Measurements from ENCODE around the gene CD300LG. TPM values are rescaled to one million over a fixed set of nuclear protein-coding genes. Genes with fewer than 3 reads are reported as not detected.
A peak's percentile ranks its signal among the peaks of the same experiment; 100 is the strongest.

The CD300LG gene
- total and polyA plus RNA-seq, 2 donors (not counting 1 experiment from before 2014, with no cell fraction given) = not detected

DNA sequence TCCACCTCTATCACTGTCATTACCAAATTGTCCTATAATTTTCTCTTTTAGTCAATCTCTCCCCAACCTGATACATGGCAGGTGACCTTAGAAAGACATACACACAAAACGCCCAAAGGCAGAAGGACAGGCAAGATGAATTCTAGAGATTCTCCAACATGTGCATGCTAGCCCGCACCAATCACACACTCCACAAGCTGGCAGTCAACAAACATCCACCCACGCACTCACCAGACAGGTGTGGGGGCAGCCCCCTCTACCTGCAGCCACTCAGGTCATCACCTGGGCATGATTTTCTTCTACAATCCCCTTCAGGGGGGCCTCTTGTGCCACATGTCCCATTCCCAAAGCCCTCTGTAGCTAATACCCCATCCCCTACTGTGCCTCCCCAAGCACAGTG is 50.9 kb downstream of the CD300LG start:
- TF ChIP-seq, protein P1, sequence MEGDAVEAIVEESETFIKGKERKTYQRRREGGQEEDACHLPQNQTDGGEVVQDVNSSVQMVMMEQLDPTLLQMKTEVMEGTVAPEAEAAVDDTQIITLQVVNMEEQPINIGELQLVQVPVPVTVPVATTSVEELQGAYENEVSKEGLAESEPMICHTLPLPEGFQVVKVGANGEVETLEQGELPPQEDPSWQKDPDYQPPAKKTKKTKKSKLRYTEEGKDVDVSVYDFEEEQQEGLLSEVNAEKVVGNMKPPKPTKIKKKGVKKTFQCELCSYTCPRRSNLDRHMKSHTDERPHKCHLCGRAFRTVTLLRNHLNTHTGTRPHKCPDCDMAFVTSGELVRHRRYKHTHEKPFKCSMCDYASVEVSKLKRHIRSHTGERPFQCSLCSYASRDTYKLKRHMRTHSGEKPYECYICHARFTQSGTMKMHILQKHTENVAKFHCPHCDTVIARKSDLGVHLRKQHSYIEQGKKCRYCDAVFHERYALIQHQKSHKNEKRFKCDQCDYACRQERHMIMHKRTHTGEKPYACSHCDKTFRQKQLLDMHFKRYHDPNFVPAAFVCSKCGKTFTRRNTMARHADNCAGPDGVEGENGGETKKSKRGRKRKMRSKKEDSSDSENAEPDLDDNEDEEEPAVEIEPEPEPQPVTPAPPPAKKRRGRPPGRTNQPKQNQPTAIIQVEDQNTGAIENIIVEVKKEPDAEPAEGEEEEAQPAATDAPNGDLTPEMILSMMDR (conservative IDR thresholded peaks at IDR 0.05 in 1 of 2, IDR thresholded peaks at IDR 0.05 in 1 of 2; ENCODE audit: low read depth in 1 of 2, low read length in 2 of 2) = no peak
- TF ChIP-seq EZH2 (IDR thresholded peaks at IDR 0.05; ENCODE audit: low read length, missing control alignments) = no peak
- no peak overlapping the region for H2AFZ ChIP-seq (ENCODE audit: low read length)
- no peak overlapping the region for H3K4me2 ChIP-seq (ENCODE audit: extremely low read depth, insufficient read depth, low read length)
- peaks cover 3% of the 10 kb centered on the region for H3K4me1 ChIP-seq (ENCODE audit: control insufficient read depth, extremely low read depth, insufficient read depth, low read length)
- no peaks in the 10 kb centered on the region for H3K36me3 ChIP-seq (ENCODE audit: control insufficient read depth, insufficient read depth, low read length)
- H3K79me2 ChIP-seq (ENCODE audit: control insufficient read depth, insufficient read depth, low read length) = no peaks in the 10 kb centered on the region
- no peak overlapping the region for H3K9ac ChIP-seq (ENCODE audit: insufficient read depth, low read length)
- H4K20me1 ChIP-seq (ENCODE audit: control insufficient read depth, extremely low read depth, insufficient read depth, low read length) = no peaks in the 10 kb centered on the region
- H3K9me3 ChIP-seq (ENCODE audit: control insufficient read depth, insufficient read depth, low read depth, low read length) = no peaks in the 10 kb centered on the region
- H3K27ac ChIP-seq (ENCODE audit: insufficient read depth, low read length) = no peak overlapping the region
- no peak for DNase-seq (ENCODE audit: low read depth in 2 of 2)
- H3K27me3 ChIP-seq (ENCODE audit: control insufficient read depth, insufficient read depth, low read length) = no peaks in the 10 kb centered on the region
- no peak overlapping the region for H3K4me3 ChIP-seq (replicated peaks in 1 of 4; ENCODE audit: control extremely low read depth in 1 of 4, insufficient read depth in 1 of 4, low read depth in 3 of 4, low read length in 4 of 4)

DNA sequence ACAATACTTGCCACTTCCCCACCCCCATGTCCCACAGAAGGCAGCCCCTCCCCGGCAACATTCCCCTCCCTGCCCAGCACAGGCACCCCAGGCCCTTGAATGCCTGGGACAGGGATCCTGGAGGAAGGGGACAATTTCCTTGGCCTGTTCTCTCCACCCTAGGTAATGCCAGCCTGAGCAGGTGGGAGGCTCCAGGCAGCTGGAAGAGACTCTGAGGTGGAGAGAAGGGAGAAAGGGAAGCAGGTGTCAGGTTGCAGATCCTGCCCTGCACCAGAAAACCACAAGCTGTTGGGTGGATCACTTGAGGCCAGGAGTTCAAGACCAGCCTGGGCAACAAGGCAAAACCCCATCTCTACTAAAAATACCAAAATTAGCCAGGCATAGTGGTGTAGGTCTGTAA is 51.5 kb downstream of the CD300LG start:
- no peak for TF ChIP-seq EZH2 (IDR thresholded peaks at IDR 0.05; ENCODE audit: low read length, missing control alignments)
- TF ChIP-seq, protein P1 (conservative IDR thresholded peaks at IDR 0.05 in 1 of 2, IDR thresholded peaks at IDR 0.05 in 1 of 2; ENCODE audit: low read depth in 1 of 2, low read length in 2 of 2) = no peak
- H3K9ac ChIP-seq (ENCODE audit: insufficient read depth, low read length) = no peak overlapping the region
- H2AFZ ChIP-seq (ENCODE audit: low read length) = no peak overlapping the region
- H3K27me3 ChIP-seq (ENCODE audit: control insufficient read depth, insufficient read depth, low read length) = no peaks in the 10 kb centered on the region
- no peak overlapping the region for H3K4me2 ChIP-seq (ENCODE audit: extremely low read depth, insufficient read depth, low read length)
- DNase-seq (ENCODE audit: low read depth in 2 of 2) = no peak
- H3K27ac ChIP-seq (ENCODE audit: insufficient read depth, low read length) = no peak overlapping the region
- H3K4me1 ChIP-seq (ENCODE audit: control insufficient read depth, extremely low read depth, insufficient read depth, low read length) = peaks cover 3% of the 10 kb centered on the region
- H3K9me3 ChIP-seq (ENCODE audit: control insufficient read depth, insufficient read depth, low read depth, low read length) = no peaks in the 10 kb centered on the region
- H3K79me2 ChIP-seq (ENCODE audit: control insufficient read depth, insufficient read depth, low read length) = no peaks in the 10 kb centered on the region
- H3K36me3 ChIP-seq (ENCODE audit: control insufficient read depth, insufficient read depth, low read length) = no peaks in the 10 kb centered on the region
- H4K20me1 ChIP-seq (ENCODE audit: control insufficient read depth, extremely low read depth, insufficient read depth, low read length) = no peaks in the 10 kb centered on the region
- H3K4me3 ChIP-seq (replicated peaks in 1 of 4; ENCODE audit: control extremely low read depth in 1 of 4, insufficient read depth in 1 of 4, low read depth in 3 of 4, low read length in 4 of 4) = no peak overlapping the region

DNA sequence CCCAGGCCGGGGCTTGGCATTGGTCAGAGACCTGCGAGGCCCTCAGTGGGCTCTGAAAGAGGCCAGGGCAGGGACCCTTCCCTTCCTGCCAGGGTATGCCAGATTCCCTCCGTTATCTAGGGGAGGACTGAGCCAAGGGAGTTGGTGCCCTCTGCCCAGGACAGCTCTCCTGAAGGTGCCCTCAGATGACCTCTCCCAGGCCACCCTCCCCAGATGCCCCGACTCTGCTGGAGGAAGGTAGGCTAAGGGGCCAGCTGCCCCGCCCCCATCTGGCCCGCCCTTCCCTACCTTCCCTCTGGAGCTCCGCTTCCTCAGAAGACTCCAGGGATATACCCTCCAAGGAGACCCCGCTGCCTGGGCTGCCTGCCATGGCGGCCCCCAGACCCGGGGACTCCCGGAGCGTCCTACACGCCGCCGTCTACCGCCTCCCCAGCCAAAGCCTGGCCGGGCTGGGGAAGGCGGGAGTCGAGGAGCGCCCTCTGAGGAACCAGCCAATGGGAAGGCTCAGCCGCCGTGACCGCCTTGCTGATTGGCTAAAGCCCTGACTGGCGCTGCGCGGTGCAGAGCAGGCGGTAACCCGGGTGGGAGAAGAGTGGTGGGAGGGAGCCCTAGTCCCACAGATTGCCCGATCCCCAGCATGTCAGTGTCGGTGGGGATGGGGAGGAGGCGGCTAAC is 53.3 kb downstream of the CD300LG start:
- no peaks in the 10 kb centered on the region for H3K36me3 ChIP-seq (ENCODE audit: control insufficient read depth, insufficient read depth, low read length)
- H3K9me3 ChIP-seq (ENCODE audit: control insufficient read depth, insufficient read depth, low read depth, low read length) = no peaks in the 10 kb centered on the region
- peaks cover under 1% of the 10 kb centered on the region for H3K27me3 ChIP-seq (ENCODE audit: control insufficient read depth, insufficient read depth, low read length)
- H3K9ac ChIP-seq (ENCODE audit: insufficient read depth, low read length) = no peak overlapping the region
- TF ChIP-seq, protein P1 (conservative IDR thresholded peaks at IDR 0.05 in 1 of 2, IDR thresholded peaks at IDR 0.05 in 1 of 2; ENCODE audit: low read depth in 1 of 2, low read length in 2 of 2) = no peak
- TF ChIP-seq EZH2 (IDR thresholded peaks at IDR 0.05; ENCODE audit: low read length, missing control alignments) = no peak
- peak overlapping the region; percentile 67 for H2AFZ ChIP-seq (ENCODE audit: low read length)
- H3K4me2 ChIP-seq (ENCODE audit: extremely low read depth, insufficient read depth, low read length) = peak overlapping the region; percentile 87
- peaks cover 3% of the 10 kb centered on the region for H3K4me1 ChIP-seq (ENCODE audit: control insufficient read depth, extremely low read depth, insufficient read depth, low read length)
- H3K79me2 ChIP-seq (ENCODE audit: control insufficient read depth, insufficient read depth, low read length) = no peaks in the 10 kb centered on the region
- peak overlapping the region; percentile 31 to 54 (median 44) for H3K4me3 ChIP-seq (replicated peaks in 1 of 4; ENCODE audit: control extremely low read depth in 1 of 4, insufficient read depth in 1 of 4, low read depth in 3 of 4, low read length in 4 of 4)
- H4K20me1 ChIP-seq (ENCODE audit: control insufficient read depth, extremely low read depth, insufficient read depth, low read length) = no peaks in the 10 kb centered on the region
- H3K27ac ChIP-seq (ENCODE audit: insufficient read depth, low read length) = no peak overlapping the region
- DNase-seq (ENCODE audit: low read depth in 2 of 2) = peak; percentile 68 to 74

All from fibroblast of lung (primary cell).